ENCODE data around the gene DMD. TPM values are rescaled to one million over a fixed set of nuclear protein-coding genes. Genes with fewer than 3 reads are reported as not detected.

The DMD gene
- total RNA-seq, 1 experiment from 2014 or later: 19.3 TPM

GRCh38 chrX:33178218-33178617 is 33.1 kb downstream of the DMD start:
- TF ChIP-seq CTCF (IDR thresholded peaks at IDR 0.05; ENCODE audit: unreplicated experiment): no peak
- Mint-ChIP-seq H3K4me3 (ENCODE audit: unreplicated experiment) (no peak overlapping the region), H3K9me3 (ENCODE audit: unreplicated experiment) (no peaks in the 10 kb centered on the region), H3K4me1 (ENCODE audit: insufficient read depth, unreplicated experiment) (no peaks in the 10 kb centered on the region), H3K36me3 (ENCODE audit: insufficient read depth, unreplicated experiment) (no peaks in the 10 kb centered on the region), H3K27me3 (ENCODE audit: insufficient read depth, unreplicated experiment) (peaks cover 13% of the 10 kb centered on the region), H3K27ac (ENCODE audit: low read depth, unreplicated experiment) (no peak overlapping the region)
- BruUV-seq (replicated peaks): no TSS peak
- DNase-seq (ENCODE audit: unreplicated experiment): no peak
- ChIA-PET POLR2A (no interaction called here), CTCF (interaction anchor here (0.5 kb wide), 1 partner anchor 27 kb away, joined by 6 read pairs; no protein-coding TSS in a partner anchor)
- intact Hi-C loops (cut with micrococcal nuclease): no loop called here

- Mint-ChIP-seq H3K36me3 (ENCODE audit: insufficient read depth, unreplicated experiment) (no peaks in the 10 kb centered on the region), H3K27me3 (ENCODE audit: insufficient read depth, unreplicated experiment) (peaks cover 37% of the 10 kb centered on the region), H3K27ac (ENCODE audit: low read depth, unreplicated experiment) (no peak overlapping the region), H3K4me3 (ENCODE audit: unreplicated experiment) (no peak overlapping the region), H3K4me1 (ENCODE audit: insufficient read depth, unreplicated experiment) (no peaks in the 10 kb centered on the region), H3K9me3 (ENCODE audit: unreplicated experiment) (no peaks in the 10 kb centered on the region)
- no peak for DNase-seq (ENCODE audit: unreplicated experiment)
- TF ChIP-seq CTCF (IDR thresholded peaks at IDR 0.05; ENCODE audit: unreplicated experiment): no peak
- BruUV-seq (replicated peaks): no TSS peak
- ChIA-PET CTCF (interaction anchor here (1.1 kb wide), 1 partner anchor 11 kb away, joined by 3 read pairs; no protein-coding TSS in a partner anchor), POLR2A (no interaction called here)
- intact Hi-C loops (cut with micrococcal nuclease): no loop called here
Measured at GRCh38 chrX:33175201-33175600, 36.1 kb downstream of the DMD start.

DNA sequence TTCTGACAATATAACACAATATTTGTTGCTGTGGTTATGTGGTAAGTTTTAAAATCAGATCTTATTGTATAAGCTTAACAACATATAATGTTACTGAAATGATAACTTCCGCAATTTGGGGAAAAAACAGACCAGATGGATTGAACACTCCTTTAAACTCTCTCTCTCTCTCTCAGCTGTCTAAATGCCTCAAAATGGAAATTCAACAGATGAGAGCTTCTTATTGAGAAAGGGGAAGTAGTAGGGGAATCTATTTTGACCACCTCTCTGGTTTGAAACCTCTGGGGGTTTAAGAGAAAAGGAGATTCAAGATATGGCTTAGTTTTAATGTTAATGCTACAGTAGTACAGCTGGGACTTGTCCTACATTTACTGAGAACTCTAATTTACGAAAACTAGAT is 40.3 kb downstream of the DMD start:
- POLR2A ChIA-PET: interaction anchor here (0.6 kb wide), 1 partner anchor 143 kb away, joined by 3 read pairs; no protein-coding TSS in a partner anchor
- no peaks in the 10 kb centered on the region for H3K9me3 Mint-ChIP-seq (ENCODE audit: unreplicated experiment)

DNA sequence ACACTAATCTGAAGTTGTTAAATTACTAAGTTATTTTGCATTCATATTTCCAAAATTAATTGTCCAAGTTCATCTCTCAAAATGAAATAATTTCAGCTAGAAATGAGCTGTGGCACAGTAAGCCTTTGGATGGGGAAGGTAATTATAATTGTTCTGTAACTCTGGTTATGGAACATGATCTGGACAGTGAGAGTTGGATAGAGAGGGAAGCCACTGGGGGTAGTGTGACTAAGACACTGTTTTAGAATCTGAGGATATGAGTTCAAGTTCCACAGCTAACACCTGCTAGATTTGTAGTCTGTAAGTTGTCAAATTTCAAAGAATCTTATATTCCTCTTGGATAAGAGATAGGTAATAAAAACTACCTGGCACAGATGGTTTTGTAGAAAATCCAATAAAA is 49.5 kb downstream of the DMD start:
- ChIA-PET CTCF (interaction anchor here (0.8 kb wide), 1 partner anchor 14 kb away, joined by 3 read pairs; no protein-coding TSS in a partner anchor), POLR2A (no interaction called here)
- Mint-ChIP-seq H3K27ac (ENCODE audit: low read depth, unreplicated experiment) (no peak overlapping the region), H3K4me3 (ENCODE audit: unreplicated experiment) (no peak overlapping the region), H3K36me3 (ENCODE audit: insufficient read depth, unreplicated experiment) (no peaks in the 10 kb centered on the region), H3K9me3 (ENCODE audit: unreplicated experiment) (no peaks in the 10 kb centered on the region), H3K27me3 (ENCODE audit: insufficient read depth, unreplicated experiment) (peaks cover 39% of the 10 kb centered on the region), H3K4me1 (ENCODE audit: insufficient read depth, unreplicated experiment) (no peaks in the 10 kb centered on the region)
- DNase-seq (ENCODE audit: unreplicated experiment): no peak
- TF ChIP-seq CTCF (IDR thresholded peaks at IDR 0.05; ENCODE audit: unreplicated experiment): no peak
- intact Hi-C loops (cut with micrococcal nuclease): no loop called here
- BruUV-seq (replicated peaks): no TSS peak

More for the DNA sequence above, 40.3 kb downstream of the DMD start:
- Mint-ChIP-seq H3K4me3 (ENCODE audit: unreplicated experiment) (no peak overlapping the region), H3K27me3 (ENCODE audit: insufficient read depth, unreplicated experiment) (peaks cover 42% of the 10 kb centered on the region), H3K27ac (ENCODE audit: low read depth, unreplicated experiment) (no peak overlapping the region), H3K4me1 (ENCODE audit: insufficient read depth, unreplicated experiment) (no peaks in the 10 kb centered on the region), H3K36me3 (ENCODE audit: insufficient read depth, unreplicated experiment) (no peaks in the 10 kb centered on the region)
- no TSS peak for BruUV-seq (replicated peaks)
- intact Hi-C loops (cut with micrococcal nuclease): no loop called here
- DNase-seq (ENCODE audit: unreplicated experiment): no peak
- TF ChIP-seq CTCF (IDR thresholded peaks at IDR 0.05; ENCODE audit: unreplicated experiment): no peak
- CTCF ChIA-PET: no interaction called here

Measured in MCF 10A (cell line).